ENCODE results near the gene HMSD.

DNA sequence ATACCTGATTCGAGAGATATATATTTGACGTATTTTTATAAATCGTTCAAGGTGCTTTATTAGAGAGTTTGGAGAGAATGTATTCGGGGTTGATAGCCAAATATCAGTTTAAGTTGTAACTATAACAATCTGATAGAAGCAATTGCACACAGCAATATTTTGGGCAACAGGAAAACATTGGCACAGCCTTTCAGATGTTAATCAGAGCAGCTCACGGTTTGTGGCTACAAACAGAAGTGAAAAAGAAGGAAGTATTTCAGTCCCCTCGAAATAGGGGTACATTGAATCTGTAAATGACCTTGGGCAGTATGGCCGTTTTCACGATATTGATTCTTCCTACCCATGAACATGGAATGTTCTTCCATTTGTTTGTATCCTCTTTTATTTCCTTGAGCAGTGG, 20.8 kb upstream of the HMSD start:
- TF ChIP-seq, protein P1, sequence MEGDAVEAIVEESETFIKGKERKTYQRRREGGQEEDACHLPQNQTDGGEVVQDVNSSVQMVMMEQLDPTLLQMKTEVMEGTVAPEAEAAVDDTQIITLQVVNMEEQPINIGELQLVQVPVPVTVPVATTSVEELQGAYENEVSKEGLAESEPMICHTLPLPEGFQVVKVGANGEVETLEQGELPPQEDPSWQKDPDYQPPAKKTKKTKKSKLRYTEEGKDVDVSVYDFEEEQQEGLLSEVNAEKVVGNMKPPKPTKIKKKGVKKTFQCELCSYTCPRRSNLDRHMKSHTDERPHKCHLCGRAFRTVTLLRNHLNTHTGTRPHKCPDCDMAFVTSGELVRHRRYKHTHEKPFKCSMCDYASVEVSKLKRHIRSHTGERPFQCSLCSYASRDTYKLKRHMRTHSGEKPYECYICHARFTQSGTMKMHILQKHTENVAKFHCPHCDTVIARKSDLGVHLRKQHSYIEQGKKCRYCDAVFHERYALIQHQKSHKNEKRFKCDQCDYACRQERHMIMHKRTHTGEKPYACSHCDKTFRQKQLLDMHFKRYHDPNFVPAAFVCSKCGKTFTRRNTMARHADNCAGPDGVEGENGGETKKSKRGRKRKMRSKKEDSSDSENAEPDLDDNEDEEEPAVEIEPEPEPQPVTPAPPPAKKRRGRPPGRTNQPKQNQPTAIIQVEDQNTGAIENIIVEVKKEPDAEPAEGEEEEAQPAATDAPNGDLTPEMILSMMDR (IDR thresholded peaks at IDR 0.05) = no peak
- no peak for TF ChIP-seq POLR2A (IDR thresholded peaks at IDR 0.05)
